ENCODE measurements around the gene PDLIM3.

The PDLIM3 gene

GRCh38 chr4:185576314-185576961 lies 41.1 kb upstream of the PDLIM3 start:
- TF ChIP-seq, protein P1, sequence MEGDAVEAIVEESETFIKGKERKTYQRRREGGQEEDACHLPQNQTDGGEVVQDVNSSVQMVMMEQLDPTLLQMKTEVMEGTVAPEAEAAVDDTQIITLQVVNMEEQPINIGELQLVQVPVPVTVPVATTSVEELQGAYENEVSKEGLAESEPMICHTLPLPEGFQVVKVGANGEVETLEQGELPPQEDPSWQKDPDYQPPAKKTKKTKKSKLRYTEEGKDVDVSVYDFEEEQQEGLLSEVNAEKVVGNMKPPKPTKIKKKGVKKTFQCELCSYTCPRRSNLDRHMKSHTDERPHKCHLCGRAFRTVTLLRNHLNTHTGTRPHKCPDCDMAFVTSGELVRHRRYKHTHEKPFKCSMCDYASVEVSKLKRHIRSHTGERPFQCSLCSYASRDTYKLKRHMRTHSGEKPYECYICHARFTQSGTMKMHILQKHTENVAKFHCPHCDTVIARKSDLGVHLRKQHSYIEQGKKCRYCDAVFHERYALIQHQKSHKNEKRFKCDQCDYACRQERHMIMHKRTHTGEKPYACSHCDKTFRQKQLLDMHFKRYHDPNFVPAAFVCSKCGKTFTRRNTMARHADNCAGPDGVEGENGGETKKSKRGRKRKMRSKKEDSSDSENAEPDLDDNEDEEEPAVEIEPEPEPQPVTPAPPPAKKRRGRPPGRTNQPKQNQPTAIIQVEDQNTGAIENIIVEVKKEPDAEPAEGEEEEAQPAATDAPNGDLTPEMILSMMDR (IDR thresholded peaks at IDR 0.05; ENCODE audit: low read depth, low read length) = no peak
- DNase-seq (ENCODE audit: extremely low read depth, low read depth) = no peak

DNA sequence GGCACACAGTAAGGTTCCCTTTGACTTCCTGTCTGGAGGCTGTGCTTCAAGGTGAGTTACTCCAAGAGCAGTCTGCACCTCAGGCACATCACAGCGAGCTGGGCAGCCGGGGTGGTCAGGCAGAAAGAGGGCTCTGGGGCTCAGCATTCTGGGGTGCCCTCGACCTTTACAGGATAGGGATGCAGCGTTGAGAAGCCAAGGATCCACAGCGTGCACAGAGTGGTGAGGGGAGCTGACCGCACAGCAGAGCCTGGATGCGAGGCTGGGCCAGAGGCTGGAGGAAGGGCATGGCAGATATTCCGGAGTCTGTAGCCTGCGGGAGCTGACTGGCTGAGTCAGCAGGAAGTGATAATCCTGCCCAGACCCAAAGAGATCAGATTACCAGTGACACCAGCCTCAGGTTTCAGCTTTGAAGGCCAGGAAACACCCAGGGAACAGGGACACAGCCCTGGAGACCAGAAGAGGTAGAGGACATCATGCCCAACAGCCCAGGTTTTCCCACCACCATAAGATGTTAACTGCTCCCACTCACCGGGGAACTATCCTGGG lies 38.4 kb upstream of the PDLIM3 start:
- TF ChIP-seq, protein P1 (IDR thresholded peaks at IDR 0.05; ENCODE audit: low read depth, low read length) = no peak
- DNase-seq (ENCODE audit: extremely low read depth, low read depth) = no peak

- DNase-seq (ENCODE audit: extremely low read depth, low read depth) = no peak
These were observed 35.4 kb upstream of the PDLIM3 start for GRCh38 chr4:185570727-185571126.

DNA sequence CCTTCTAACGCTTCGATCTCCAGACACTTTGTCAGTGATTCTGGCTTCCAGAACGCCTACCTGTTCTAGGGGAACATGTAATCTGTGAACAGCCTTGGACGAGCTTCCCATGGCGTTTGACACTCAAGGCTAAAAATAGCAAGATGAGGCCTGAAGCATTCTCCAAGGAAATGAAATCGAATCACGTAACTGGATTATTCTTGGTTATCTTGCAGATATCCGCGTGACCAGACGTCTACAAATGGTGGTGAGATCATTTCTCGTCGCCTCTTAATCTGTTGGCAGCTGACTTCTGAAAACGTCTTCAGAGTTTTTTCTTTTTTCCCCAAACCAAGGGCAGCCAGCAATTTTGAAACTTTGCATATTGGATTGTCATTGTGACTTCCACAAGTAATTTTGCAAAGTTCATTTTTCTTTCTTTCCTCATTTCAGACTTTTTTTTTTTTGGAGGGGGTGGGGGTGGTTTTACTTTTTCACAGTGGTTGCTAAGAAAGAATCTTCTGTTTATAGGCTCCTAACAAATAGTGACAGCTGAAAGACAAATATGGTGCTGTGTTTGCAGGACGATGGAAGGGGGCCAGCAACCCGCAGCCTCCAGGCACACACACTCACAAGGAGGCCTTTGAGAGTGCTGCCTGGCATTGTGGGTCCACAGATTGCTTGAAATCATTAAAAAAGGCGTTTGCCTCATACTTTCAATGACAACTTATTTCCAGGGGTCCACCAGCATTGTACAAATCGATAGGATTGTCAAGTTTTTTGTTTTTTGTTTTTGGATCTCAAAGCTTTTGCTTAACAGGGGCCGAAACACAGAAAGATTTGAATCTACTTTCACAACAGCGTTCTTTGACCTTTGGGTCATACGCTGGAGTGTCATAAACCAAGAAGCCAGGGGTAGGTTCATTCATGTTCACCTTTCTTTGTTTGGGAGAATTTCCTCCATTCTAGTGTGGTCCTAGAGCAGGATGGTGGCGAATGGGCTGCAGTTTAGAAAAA lies 32.4 kb upstream of the PDLIM3 start:
- TF ChIP-seq, protein P1 (IDR thresholded peaks at IDR 0.05; ENCODE audit: low read depth, low read length) = no peak
- no peak for DNase-seq (ENCODE audit: extremely low read depth, low read depth)

More at GRCh38 chr4:185570727-185571126, 35.4 kb upstream of the PDLIM3 start:
- TF ChIP-seq, protein P1 (IDR thresholded peaks at IDR 0.05; ENCODE audit: low read depth, low read length) = no peak

GRCh38 chr4:185566972-185567371 lies 31.7 kb upstream of the PDLIM3 start:
- DNase-seq (ENCODE audit: extremely low read depth, low read depth) = no peak
- TF ChIP-seq, protein P1 (IDR thresholded peaks at IDR 0.05; ENCODE audit: low read depth, low read length) = no peak

- TF ChIP-seq, protein P1 (IDR thresholded peaks at IDR 0.05; ENCODE audit: low read depth, low read length) = no peak
- DNase-seq (ENCODE audit: extremely low read depth, low read depth) = no peak
These were observed 31.1 kb upstream of the PDLIM3 start for GRCh38 chr4:185566425-185566824.
